Fibroblast of gingiva (primary cell): ENCODE data around the gene MPHOSPH9.

Source experiments
- DNase-seq: peaks from one replicate; pipeline ENCODE4 v3.0.0-alpha.2; 2011; ENCODE audit warnings: low read depth

The MPHOSPH9 gene, protein sequence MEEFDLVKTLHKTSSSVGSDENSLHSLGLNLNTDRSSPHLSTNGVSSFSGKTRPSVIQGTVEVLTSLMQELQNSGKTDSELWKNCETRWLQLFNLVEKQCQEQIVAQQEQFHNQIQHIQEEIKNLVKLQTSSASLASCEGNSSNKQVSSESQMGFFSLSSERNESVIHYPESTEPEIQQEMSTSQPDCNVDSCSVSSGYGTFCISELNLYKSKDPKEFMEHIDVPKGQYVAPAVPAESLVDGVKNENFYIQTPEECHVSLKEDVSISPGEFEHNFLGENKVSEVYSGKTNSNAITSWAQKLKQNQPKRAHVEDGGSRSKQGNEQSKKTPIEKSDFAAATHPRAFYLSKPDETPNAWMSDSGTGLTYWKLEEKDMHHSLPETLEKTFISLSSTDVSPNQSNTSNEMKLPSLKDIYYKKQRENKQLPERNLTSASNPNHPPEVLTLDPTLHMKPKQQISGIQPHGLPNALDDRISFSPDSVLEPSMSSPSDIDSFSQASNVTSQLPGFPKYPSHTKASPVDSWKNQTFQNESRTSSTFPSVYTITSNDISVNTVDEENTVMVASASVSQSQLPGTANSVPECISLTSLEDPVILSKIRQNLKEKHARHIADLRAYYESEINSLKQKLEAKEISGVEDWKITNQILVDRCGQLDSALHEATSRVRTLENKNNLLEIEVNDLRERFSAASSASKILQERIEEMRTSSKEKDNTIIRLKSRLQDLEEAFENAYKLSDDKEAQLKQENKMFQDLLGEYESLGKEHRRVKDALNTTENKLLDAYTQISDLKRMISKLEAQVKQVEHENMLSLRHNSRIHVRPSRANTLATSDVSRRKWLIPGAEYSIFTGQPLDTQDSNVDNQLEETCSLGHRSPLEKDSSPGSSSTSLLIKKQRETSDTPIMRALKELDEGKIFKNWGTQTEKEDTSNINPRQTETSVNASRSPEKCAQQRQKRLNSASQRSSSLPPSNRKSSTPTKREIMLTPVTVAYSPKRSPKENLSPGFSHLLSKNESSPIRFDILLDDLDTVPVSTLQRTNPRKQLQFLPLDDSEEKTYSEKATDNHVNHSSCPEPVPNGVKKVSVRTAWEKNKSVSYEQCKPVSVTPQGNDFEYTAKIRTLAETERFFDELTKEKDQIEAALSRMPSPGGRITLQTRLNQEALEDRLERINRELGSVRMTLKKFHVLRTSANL

DNA sequence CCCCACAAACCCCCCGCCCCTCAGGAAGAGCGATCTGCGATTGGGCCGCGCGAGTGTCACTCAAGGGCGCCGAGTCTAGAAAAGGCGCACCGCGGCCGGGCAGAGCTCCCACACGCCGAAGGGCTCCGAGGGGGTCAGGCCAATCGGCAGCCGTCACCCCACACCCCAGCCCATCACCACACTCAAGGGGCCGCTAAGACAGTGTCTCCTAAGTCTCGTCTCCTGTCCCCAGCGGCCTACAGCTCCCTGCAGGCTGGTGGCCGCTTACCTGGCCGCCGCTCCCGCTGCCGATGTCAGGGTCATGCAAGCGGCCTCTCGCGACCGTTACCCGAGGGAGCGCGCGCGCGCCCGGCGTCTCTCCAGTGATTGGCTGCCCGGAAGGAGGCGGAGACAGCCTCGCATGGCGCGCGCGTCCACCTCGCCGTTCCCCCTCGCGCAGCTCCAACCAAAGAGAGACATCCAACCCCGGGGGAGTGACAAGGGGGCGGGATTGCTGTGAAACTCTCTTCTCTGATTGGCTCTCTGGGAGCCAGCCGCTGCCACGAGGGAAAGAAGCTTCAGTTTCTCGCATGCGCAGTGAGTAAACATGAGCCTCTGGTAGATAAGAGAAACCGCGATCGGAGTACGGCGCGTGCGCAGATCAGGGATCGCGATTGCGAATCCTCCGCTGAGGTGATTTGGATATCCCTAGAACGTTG, at the start of gene MPHOSPH9, which contains the start of gene MTRFR:
MPHOSPH9 (minus strand) TSS at position 335 of the 698 bp plus-strand sequence. CDS start 2,777 bp downstream, outside the sequence.
MTRFR (plus strand) TSS at position 630 of the 698 bp plus-strand sequence. CDS start 20,239 bp downstream, outside the sequence.
- peak; percentile 99 for DNase-seq

DNA sequence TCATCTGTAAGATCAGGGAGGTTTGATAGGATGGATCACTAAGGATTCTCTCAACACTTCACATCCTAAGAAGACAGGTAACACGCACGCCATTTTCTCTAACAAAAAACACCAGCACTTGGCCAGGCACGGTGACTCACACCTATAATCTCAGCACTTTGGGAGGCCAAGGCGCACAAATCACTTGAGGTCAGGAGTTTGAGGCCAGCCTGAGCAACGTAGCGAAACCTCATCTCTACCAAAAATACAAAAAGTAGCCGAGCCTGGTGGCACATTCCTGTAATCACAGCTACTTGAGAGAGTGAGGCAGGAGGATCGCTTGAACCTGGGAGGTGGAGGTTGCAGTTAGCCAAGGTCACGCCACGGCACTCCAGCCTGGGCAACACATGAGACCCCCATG, 49.2 kb upstream of the MPHOSPH9 start:
- DNase-seq = no peak

DNA sequence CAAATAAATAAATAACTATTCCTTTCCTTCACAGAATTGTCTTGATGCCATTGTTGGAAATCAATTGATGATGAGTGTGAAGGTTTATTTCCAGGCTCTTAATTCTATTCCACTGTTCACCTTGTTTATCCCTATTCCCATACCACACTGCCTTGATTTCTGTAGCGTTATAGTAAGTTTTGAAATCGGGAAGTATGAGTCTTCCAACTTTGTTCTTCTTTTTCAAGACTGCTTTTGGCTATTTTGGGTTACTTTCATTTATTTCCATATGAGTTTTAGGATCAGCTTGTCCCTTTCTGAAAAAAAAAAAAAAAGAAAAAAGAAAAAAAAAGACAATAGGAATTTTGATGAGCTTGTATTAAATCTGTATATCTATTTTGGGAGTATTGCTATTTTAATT, 48.0 kb upstream of the MPHOSPH9 start:
- no peak for DNase-seq

DNA sequence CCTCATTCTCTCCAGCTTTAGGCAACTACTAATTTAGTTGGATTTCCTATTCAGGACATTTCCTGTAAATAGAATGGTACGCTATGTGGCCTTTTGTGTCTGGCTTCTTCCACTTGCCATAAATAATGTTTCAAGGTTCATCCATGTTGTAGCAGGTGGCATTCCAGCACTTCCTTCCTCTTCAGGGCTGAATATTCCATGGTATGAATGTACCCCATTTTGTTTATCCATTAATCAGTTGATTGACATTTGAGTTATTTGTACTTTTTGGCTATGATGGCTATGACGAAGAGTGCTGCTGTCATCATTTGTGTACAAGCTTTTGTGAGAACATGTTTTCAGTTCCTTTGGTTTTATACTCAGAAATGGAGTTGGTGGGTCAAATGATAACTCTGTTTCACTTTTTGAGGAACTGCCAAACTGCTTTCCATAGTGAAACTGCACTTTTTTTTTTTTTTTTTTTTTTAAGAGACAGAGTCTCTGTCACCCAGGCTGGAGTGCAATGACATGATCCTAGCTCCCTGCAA, 45.2 kb upstream of the MPHOSPH9 start:
- DNase-seq = no peak

DNA sequence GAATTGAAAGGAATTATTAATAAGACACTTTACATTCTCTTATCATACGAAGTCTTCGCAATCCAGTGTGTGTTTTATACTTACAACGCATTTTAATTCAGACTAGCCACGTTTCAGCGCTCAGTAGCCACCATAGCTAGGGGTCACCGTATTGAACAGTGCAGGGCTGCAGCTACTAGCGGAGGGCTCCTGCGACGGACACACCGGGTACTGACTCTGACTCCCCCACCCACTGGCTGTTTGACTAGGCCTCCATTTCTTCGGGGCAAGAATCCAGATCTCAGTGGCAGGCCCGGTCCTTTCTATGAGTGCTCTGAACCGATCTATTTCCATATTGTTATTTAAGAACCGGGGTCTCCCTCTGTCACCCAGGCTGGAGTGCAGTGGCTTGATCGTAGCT, 40.2 kb upstream of the MPHOSPH9 start:
- DNase-seq = no peak

DNA sequence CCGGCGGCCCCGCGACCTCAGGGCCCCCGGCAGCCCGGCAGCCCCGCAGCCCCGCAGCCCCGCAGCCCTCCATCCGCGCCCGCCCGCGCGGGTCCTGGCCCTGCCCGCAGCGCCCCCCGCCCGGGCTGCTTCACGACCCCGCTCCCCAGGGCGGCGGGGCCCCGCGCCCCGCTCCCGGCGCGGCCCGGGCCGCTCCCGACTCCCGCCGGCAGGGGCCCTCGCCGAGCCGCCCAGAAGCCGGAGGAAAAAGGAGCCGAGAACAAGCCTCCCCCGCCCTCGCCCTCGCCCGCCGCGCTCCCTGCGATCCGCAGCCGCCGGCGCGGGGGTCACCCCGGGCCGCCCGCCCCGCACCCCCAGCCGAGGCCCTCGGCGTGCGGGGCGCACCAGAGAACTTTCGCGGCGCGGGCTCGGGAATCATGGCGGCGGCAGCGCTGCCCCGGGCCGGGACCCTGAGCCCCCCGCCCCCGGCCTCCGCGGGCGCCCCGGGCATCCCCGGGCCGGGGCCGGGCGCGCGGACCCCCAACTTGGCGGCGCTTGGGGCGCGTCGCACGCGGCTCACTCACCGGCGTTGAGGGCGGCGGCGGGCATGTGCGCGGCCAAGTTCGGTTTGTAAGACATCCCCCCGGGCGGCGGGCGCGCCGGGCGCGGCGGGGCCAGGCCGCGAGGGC, 38.2 kb upstream of the MPHOSPH9 start:
- peak; percentile 39 for DNase-seq

DNA sequence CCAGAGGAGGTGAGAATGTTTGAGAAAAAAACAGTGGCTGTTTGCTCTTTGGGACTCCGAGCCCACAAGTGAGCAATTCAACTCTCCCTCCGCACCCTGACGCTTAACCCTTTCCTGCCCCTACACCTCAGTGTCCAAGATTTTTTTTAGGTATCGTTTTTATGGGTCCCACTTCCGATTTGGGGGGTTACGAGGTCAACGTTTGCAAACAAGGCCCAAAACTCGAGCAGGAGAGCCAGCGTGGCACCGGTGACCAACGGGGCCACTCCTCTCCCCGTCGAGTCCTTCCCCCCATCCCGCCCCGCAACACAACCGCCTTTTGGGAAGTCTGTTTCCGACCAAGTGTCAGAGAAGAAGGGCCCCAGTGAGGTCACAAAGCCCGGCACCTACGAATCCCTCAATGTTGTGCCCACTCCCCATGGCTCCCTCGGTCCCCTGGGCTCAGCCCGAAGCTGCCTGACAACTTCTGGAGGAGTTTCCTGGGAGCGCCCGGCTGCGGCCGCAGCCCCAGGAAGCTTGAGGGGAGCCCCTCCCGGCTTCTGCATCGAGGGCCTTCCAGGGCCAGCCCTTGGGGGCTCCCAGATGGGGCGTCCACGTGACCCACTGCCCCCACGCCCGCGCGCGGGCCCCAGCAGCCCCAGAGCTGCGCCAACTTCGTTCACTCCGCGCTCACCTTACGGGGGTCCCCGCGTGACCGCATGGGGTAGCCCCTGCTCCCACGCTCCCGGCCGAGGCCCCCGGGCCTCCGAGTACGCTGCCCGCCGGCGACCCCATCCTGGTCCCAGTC, 37.5 kb upstream of the MPHOSPH9 start:
- peak; percentile 45 for DNase-seq

DNA sequence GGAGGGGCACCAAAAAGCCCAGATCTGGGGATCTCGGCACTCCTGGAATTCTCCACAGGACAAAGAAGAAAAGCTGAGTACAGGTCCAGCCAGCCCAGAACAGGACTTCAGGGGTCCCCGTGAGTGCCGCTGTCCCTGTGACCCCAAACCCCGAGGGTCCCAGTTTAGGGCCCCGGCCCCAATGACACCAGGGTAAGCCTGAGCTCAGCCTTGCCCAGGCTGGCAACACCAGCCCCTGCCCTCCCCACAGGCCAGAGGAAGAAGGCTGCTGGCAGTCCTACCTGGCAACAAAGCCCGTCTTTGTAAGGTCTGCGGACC, 36.9 kb upstream of the MPHOSPH9 start:
- DNase-seq = no peak

DNA sequence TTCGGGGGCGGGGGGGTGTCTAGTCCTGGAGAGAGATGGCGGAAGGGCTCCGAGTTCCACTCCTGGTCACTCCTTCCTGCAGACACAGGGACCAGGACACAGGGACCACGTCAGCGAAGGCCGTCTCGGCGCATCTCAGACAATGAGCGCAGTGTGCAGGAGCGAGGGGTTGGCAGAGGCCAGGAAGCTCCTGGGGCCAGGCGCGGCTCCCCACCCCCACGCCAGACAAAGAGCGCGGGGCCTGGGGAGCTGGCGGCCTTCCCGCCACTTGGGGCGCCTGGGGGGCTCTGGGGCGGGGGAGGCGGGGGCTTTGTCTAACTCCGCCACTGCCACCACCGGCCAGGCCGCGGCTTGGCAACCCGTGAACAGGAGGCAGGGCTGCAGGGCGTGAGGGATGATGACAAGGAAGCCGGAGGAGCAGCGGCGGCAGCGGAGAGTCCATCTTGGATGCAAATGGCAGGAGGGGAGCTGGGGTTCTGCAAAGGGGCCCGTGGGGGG, 36.5 kb upstream of the MPHOSPH9 start:
- peak; percentile 74 for DNase-seq

DNA sequence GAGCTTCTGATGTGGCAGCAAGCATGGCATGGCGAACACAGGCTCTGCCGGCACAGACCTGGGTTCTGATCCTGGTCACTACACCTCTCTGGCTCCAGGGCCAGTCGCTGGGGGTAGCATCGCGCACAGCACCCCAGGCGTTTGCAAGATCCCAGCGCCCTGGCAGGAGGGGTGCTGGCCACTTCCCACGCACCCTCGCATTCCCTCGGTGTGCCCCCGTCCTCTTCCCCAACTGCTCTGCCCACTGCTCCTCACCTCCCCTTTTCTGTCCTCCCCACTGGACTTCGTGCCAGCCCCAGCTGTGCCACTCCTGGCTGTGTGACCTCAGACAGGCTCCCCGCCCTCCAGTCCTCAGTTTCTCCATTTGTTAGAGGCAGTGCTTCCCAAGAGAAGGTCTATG, 35.9 kb upstream of the MPHOSPH9 start:
- DNase-seq = no peak

DNA sequence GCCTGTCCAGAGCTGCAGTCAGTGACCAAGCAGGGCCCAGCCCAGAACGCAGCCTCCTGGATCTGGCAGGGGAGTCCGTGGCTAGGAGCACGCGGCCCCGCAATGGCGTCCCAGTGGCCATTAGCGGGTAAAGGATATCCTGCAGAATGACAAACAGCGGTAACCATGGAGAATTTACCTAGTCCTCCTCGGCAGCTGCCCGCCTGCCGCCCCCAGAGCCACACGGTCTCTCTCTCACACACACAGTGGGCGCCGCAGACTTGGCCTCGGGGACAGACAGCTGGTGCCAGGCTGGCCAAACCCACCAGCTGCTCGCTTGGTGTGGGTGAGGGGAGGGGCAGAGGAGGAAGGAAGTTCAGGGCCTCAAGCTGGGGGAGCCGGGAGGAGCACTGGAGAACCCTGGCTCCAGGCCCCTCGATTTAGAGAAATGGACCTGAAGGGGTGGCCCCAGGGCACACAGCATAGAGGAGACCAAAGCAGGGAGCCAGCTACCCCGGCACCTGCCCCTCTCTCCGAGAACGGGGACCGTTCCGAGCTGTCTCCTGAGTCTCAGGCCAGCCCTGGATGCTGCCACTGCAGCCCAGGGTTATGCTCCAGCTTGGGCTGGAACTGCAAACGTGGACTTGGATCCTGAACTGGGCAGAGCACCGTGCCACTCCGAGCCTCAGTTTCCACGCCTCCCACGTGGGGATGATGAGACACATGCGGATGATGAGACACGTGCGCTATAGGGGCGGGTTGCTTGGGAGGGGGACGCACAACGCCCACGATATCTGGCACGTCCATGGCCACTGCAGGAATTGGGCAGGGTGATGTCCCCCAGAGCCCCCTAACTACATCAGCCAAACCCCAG, 35.3 kb upstream of the MPHOSPH9 start:
- DNase-seq = no peak

DNA sequence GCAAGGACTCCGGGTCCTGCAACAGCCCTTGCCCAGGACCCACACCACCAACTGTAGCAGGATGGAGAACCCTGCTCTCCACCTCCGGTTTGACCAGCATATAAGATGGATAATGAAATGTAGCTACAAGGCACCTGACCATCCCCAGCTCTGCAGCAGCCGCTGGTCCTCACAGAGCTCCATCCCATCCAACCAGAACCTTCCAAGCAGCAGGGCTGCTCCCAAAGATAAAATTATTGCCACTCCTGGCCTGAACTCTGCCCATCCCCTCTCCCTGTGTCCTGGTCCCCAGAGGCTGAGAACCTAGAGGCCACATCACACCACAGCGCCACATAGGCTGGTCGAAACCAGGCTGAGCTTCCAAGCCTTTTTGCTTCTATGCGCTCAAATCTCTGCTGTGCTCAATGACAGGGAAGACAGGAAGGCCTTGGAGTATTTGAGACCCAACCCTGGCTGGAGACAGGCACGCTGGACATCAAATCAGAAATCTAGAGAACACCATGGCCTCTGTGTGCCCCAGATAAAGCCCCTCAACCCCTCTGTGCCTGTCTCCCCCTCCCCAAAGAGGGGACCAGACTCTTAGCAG, 34.5 kb upstream of the MPHOSPH9 start:
- DNase-seq = no peak

DNA sequence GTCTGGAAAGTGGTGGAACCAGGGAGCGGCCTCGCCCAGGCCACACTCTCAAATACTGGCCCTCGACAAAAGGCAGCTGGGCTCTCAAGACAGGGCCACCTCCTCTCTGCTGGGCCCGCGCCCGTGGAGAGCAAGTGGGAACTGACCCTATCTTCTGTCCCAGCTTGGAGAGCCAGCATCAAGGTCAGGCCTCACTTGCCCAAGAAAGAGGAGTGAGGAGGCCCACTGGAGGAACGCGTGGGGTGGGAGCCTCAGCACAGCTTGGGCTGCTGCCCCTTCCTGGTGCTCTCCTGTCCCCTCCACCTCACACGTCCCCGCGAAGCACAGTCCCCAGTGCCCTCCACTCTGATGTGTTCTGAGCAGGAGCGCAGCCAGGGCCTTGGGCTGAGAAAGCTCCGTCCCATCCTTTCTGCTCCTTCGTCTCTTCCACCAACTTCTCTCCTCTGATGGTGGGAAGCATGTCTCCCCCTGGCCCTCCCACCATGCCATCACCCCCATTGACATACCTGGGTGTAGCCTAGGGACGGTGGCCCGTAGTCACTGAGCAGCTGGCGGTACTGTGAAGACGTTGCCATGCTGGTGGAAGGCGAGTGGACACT, 33.8 kb upstream of the MPHOSPH9 start:
- no peak for DNase-seq

DNA sequence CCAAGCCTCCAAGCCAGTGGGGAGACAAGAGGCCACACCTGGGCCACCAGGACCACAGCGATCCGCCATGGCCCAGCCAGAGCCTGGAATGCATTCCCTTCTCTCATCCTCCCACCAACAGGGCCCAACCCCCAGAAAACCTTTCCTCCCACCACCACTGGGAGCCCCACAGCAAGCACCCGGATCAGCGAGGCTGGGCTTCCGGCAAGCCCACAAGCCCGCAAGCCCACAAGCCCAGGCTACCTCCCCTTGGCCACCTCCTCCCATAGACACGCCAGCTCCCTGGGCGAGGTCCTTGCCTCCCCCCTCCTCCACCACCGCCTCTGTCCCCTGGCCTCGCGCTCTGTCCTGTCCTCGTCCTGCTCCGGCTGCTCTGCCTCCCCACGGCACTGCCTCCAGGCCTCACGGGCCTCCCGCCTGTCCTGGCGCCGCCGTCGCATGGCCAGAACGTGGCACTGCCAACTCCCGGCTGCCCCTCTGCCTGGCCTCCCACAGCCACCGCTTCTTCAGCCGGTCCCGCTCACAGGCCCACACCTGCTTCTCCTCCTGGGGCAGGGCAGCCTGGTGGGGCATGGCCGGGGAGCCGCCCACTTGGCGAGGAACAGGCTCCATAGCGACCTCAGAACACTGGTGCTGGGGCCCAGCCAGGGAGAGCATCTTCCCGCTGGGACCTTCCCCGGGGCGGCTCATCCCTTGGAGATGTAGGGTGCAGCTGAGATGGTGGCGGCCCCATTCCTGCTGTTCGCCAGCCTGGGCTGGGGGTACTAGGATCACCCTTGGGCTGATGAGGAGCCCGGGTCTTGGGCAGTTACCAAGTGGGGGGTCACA, 33.1 kb upstream of the MPHOSPH9 start:
- no peak for DNase-seq

DNA sequence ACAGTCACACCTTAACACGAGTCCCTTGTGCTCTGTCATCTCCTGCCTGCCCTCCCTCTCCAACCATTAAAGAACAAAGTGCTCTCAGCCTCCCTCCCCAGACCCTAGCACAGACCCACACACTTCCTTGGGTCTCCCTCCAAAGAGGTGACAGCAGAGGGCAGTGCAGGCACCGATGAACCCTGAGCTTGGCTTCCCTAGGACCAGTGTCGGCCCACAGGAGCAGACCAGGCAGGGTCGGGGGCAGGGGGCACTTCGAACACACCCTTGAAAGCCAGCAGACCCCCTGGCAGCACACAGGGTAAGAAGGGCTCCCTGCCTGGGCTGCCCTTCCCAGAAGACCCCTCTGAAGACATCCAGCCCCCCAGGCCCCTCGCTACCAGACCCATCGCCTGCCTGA, 31.7 kb upstream of the MPHOSPH9 start:
- no peak for DNase-seq

DNA sequence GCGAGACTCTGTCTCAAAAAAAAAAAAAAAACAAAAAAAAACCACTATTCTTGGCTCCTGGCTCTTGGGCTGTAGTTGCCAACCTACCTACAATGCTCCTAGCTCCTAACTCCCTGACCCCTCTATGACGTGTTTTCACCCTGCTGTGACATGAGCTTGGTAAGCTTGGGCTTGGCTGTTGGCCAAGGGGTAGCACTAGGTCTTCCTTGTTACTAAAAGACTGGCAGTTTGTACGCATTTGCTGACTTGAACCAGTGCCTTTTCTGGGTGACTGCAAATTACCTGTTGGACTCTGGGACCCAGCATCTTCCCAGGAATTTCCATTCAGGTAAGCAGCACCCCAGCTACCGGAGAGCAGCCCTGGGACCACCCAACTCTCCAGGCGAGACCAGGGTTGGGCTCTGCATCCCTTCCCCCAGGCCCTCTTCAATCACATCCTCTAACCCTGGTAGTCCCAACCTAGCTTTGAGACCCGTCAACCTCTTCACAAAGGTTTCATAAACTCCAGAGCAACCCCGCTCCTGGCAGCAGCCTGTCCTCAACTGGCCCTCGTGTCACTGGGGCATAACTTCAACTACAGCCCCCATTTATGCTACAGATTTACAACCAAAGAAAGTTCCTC, 30.4 kb upstream of the MPHOSPH9 start:
- no peak for DNase-seq

DNA sequence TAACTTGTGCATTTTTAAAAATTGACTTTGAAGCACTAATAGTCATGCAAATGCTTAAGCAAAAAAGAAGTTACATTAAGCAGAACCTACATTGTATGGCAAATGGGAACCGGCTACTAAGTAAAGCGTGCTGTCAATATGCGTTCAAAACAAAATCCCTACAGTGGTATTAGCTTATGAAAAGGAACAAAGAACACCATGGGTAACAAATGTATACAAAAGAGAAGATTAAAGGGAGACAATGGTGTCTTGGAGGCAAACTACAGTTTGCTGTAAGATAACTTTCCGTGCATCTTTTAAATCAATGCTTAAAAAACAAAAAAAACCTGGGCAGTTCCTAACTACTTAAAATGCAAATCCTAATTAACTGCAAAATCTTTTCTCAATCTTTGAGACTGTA, 28.3 kb upstream of the MPHOSPH9 start:
- no peak for DNase-seq
